HL-60 (cell line): ENCODE measurements around the gene FRS3.
A peak's percentile ranks its signal among the peaks of the same experiment; 100 is the strongest.

Experiments
- DNase-seq, 2 experiments: peaks; one replicate each; pipeline ENCODE4 v3.0.0-alpha.2; 2010 to 2020; ENCODE audit warnings: low read depth in 1 of 2, low spot score in 1 of 2
- H3K27ac ChIP-seq: fragments of 250-450 bp; sonication (Bioruptor Pico); replicated peaks from 2 replicates; pipeline ENCODE4 v1.5.1; 2020; ENCODE audit warnings: mild to moderate bottlenecking, moderate library complexity
- H3K27me3 ChIP-seq: fragments of 250-450 bp; sonication (Bioruptor Pico); 2 replicates; pipeline ENCODE4 v1.5.1; 2021; ENCODE audit warnings: mild to moderate bottlenecking, moderate library complexity; ENCODE audit not compliant: insufficient read depth, poor library complexity, severe bottlenecking
- H3K4me3 ChIP-seq: replicated peaks from 2 replicates; pipeline ENCODE4 v1.5.1; 2011; ENCODE audit warnings: mild to moderate bottlenecking, control low read depth, low read length; ENCODE audit not compliant: insufficient read depth
- GABPA ChIP-seq: IDR thresholded peaks from 2 replicates; pipeline ENCODE4 v1.6.1; 2012; ENCODE audit warnings: low read depth
- POLR2AphosphoS5 ChIP-seq: IDR thresholded peaks from 2 replicates; pipeline ENCODE4 v1.6.1; 2012; ENCODE audit warnings: low read depth
- REST ChIP-seq: IDR thresholded peaks from 2 replicates; pipeline ENCODE4 v1.6.1; 2012; ENCODE audit warnings: low read depth; ENCODE audit not compliant: insufficient replicate concordance
- SPI1 ChIP-seq: IDR thresholded peaks from 2 replicates; pipeline ENCODE4 v1.6.1; 2012; ENCODE audit warnings: low read depth, mild to moderate bottlenecking, borderline replicate concordance
- TF ChIP-seq, protein P1 (sequence below): IDR thresholded peaks from one replicate; pipeline ENCODE4 v1.5.1; 2011; ENCODE audit warnings: low read length, control low read depth, inconsistent platforms; ENCODE audit not compliant: insufficient read depth

FRS3 gene

DNA sequence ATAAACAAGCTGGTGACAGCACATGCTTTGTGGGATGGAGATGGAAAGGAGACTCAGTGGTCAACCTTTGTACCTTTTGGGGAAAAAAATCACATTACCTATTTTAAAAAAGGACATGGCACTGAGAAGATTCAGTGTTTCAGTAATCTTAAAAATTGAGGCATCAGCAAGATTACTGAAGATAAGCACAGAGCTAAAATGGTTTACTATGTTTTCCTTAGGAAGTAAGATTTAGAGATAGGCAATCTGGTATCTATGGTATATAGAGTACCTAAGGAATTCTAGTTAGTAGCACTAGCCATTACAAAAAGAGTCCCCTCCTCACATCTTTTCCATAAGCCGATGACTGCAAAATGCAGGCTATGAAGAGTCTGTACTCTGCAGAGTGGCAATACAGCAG, 43.5 kb upstream of the FRS3 start:
- TF ChIP-seq SPI1 (no peak), POLR2AphosphoS5 (no peak), GABPA (no peak), REST (no peak)
- TF ChIP-seq, protein P1, sequence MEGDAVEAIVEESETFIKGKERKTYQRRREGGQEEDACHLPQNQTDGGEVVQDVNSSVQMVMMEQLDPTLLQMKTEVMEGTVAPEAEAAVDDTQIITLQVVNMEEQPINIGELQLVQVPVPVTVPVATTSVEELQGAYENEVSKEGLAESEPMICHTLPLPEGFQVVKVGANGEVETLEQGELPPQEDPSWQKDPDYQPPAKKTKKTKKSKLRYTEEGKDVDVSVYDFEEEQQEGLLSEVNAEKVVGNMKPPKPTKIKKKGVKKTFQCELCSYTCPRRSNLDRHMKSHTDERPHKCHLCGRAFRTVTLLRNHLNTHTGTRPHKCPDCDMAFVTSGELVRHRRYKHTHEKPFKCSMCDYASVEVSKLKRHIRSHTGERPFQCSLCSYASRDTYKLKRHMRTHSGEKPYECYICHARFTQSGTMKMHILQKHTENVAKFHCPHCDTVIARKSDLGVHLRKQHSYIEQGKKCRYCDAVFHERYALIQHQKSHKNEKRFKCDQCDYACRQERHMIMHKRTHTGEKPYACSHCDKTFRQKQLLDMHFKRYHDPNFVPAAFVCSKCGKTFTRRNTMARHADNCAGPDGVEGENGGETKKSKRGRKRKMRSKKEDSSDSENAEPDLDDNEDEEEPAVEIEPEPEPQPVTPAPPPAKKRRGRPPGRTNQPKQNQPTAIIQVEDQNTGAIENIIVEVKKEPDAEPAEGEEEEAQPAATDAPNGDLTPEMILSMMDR: no peak
- no peak for DNase-seq
- Histone ChIP-seq H3K27me3 (no peaks in the 10 kb centered on the region), H3K27ac (no peak overlapping the region), H3K4me3 (no peak overlapping the region)

DNA sequence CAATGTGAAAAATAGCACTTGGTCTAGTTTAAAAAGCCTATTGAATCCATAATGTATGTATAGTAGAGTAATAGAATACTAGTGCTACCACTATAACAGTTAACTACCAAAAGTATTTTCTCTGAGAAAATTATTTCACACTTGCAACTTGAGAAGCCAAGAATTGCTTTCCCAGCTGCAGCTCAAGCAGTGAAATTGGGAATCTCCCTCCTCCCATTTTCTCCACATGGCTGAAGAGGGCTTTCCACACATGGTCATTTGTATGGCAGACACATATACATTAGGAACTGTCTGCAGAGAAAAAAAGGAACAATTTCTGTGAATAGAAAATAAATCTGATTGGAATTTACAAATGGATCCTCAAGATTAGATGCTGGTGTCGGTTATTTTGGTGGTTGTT, 42.3 kb upstream of the FRS3 start:
- TF ChIP-seq REST (no peak), POLR2AphosphoS5 (no peak), GABPA (no peak), SPI1 (no peak)
- TF ChIP-seq, protein P1: no peak
- DNase-seq: no peak
- no peak overlapping the region for H3K4me3 ChIP-seq

DNA sequence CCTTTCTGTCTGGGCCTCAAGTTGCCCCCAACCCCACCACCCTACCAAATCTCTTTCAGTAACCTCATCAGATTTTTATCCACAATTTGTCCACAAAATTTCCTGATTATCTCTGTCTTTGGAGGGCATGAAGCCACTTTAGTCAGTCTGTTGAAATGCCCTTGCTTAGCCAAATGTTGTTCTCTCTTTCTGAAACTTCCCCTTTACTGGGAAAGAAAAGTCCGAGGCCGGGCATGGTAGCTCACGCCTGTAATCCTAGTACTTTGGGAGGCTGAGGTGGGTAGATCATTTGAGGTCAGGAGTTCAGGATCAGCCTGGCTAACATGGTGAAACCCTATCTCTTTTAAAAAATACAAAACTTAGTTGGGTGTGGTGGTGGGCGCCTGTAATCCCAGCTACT, 41.6 kb upstream of the FRS3 start:
- TF ChIP-seq REST: no peak
- TF ChIP-seq SPI1: no peak
- TF ChIP-seq, protein P1: no peak
- TF ChIP-seq POLR2AphosphoS5: no peak
- TF ChIP-seq GABPA: no peak
- Histone ChIP-seq H3K4me3 (no peak overlapping the region), H3K27me3 (no peaks in the 10 kb centered on the region), H3K27ac (no peak overlapping the region)
- DNase-seq: peak in 1 of 2 experiments; percentile 42

More for the DNA sequence above, 42.3 kb upstream of the FRS3 start:
- Histone ChIP-seq H3K27ac (no peak overlapping the region), H3K27me3 (no peaks in the 10 kb centered on the region)
